Fibroblast of skin of right biceps (primary cell): ENCODE data around the gene PHC3.

Experiments used
- DNase-seq: peaks from one replicate; pipeline ENCODE4 v3.0.0-alpha.2; 2013

Gene PHC3

DNA sequence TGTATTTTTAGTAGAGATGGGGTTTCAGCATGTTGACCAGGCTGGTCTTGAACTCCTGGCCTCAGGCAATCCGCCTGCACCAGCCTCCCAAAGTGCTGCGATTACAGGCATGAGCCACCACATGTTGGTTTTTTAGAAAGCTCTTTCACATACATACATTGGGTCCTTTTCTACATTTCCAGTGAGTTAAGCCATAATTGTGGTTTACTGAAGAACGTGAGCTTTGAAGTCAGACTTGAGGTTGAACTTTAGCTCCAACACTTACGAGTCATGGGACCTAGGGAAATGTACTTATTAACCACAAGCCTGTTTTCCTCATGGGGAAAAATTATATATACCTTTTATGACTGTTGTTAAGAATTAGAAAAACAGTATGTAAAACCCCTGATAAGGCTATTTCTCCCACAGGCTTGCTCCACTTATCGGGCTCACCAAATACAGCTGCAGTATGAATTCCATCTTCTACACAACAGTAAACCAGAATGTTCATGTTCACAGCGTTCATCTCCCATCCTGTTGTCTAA lies 104.8 kb downstream of the PHC3 start:
- DNase-seq, result peak; percentile 79

DNA sequence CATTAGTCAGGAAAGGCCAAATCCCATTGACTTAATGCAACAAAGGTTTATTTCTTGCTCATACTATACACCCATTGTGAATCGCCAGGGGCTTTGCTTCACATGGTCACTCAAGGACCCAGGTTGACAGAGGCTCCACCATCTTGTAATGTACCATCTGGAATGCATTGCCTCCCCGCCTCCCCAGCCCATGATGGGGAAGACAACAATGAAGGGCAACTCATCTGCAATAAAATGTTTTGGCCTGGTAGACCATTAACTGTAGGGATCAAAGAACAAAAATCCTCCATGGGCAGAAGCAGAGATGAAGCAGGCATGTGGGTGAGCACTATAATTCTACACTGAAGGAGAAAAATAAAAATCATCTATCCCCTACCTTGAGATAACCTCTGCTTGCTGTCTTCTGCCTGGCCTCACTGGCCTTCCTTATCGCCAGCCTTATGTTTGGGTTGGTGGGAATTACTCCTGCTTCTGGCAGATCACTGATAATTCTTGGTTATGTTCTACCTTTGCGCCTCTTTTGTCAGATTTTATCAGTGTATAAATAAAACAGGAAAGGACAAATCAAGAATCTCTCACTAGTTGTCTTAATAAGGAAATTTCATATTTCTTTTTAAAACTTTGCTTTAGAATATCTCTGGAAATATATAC lies 106.0 kb downstream of the PHC3 start:
- no peak for DNase-seq

DNA sequence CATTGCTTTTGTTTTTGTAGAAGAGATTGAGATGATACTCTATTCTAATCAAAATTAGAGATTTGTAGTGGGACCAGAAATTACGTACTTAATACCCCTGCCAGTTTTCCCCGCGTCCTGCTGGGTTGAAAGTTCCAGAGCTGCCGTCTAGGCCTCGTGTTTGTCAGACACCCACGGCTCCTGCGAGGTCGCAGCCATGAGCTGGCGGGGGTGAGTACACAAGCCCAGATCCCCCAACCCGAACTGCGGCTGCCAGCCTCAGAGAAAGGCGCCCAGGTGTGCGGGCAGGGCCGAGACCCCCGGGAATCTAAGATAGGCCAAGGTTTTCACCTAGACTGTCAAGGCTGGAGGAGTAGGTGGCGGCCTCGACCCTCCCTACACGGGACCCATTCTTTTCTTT lies 117.4 kb downstream of the PHC3 start:
- no peak for DNase-seq

DNA sequence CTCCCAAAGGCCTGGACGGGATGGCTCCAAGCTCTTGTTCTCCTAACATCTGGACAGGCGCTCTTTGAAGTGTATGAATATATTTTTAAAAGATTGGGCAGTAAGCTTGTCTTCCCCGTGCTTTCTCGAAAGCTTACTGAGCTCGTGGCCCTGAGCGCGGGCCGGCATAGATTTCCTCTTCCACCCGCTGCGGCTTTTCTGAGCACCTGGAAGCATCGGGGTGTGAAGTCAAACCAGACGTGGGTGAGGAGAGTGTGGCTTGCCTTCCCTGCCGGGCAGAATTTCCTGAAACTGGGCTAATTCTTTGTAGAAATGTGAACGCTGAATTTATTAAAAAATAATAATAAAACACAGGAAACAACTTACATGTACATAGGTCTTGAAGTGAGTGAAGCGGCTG lies 117.8 kb downstream of the PHC3 start:
- DNase-seq, result no peak

DNA sequence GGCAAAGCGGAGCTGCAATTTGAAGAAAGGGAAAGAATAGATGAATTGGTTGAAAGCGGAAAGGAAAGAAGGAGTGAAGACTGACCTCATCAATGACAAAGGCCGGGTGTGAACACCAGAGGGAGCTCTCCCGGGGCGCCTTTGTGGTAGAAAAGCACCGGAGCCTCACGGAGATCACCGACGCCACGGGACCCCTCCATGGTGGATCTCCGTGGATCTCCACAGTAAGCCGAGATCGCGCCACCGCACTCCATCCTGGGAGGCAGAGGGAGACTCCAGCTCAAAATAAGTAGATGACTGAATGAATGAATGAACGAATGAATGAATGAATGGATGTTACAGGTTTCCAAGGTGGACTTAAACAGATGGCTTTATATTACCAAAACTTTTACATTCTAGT lies 118.8 kb downstream of the PHC3 start:
- DNase-seq, result no peak

DNA sequence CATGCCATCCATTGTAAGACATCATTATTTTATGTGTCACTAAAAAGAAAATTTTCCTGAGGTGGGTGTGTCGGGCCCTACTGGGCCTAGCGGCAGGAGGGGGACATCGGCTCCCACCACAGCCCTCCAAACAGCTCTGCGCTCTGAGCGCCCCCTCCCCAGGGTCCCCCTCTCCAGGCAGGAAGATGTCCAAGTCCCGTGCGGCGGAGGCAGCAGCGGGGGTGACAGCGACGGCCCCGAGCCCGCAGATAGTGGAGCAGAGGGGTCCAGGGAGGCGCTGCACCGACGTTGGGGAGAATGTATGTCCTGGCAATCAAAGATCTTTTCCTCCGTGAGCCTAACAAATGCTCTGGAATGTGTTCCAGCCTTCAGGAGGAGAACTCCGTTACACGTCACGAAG lies 119.5 kb downstream of the PHC3 start:
- no peak for DNase-seq

DNA sequence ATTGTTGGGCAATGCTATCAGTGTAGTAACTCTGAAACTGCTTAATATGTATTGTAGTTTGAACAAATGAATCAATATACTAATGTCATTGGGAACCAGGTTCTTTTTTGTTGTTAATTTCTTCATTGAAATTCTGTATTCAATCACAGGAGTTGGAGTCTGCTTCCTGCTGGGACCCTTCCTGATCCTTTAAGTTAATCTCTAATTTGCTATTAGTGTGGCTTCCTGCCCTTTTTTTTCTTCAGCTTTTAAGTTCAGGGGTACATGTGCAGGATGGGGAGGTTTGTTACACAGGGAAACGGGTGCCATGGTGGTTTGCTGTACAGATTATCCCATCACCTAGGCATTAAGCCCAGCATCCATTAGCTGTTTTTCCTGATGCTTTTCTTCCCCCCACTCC lies 122.1 kb downstream of the PHC3 start:
- no peak for DNase-seq

DNA sequence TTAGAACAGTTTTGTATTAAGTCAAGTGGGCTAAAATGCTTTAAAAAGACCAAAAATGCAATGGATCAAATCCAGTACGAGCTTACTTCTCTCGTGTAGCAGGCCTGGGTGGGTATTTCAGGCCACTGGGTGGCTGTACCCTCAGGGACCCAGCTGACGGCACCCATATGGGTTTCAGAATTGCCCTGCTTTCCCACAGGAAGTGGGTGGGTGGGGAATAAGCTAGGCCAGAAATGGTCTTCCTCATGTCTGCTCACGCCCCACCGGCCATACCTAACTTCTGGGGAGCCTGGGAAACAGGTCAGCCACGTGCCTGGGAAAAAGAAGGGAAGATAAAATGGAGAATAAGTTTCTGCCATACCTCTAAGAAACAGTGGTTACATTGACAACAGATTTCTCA lies 123.4 kb downstream of the PHC3 start:
- no peak for DNase-seq

DNA sequence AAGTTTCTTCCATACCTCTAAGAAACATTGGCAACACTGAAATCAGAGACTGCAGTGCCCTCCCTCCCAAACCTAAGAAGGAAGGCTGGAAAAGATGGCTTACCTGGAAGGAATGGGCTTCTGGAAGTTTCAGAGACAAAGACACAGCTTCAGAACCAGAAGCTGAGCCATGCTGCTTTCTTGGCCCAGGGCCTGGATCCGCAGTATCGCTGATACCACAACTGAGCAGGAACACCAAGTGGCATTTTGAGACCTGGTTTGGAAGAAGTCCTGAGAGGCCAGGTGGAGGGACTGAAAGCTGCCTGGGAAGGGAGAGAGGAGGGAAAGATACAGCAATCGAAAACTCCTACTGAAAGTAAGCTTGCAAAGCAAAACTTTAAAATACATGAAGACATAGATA lies 124.0 kb downstream of the PHC3 start:
- DNase-seq, result no peak

DNA sequence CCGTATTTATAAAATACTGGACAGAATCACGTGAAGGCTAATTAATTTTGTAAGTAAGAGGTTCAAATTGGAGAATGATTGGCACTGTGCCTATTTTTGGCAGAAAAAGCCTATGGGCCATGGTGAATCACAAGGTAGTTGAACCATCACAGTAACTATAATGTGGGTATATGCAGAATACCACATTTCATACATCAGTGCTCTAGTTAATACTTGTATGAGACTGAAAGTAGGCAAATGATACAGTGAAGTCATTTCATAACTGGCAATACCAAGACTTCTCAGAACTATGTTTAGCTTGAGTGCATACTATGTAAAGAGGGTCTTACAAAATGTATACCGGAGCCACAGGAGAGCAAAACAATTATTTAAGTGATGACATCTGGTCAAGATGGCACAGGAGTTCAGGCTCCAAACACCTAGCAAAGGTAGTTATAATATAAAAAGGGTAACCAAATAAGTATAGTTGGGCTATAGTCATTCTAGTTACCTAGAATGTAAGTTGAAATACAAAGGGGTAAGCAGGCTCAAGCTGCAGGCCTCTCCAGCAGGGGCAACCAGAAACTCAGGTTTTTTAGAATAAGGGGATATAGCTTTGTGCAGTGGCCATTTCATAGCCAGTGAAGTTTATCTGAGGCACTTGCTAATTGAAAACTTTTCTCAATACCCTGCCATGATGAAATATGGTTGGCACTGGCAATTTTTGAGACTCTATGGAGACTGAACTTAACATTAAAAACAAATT lies 124.7 kb downstream of the PHC3 start:
- DNase-seq, result no peak

DNA sequence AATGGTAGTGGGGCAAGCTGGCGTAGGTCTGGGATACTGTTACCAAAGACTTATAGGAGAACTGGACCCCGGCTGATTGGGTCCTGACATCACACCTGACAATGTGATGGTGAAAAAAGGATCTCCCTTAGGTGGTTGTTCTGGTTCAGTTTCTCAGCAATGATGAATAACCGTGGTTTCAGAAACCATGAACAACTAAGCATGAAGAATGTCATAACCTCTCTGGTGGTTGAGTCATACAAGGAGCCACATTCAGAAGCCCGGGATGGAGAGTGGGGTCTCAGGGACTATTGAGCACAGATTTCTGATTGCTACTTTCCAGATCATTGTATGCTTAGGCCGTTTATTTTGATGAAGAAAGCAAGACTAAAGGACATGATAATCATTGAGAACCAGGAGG lies 126.3 kb downstream of the PHC3 start:
- DNase-seq, result peak; percentile 57

DNA sequence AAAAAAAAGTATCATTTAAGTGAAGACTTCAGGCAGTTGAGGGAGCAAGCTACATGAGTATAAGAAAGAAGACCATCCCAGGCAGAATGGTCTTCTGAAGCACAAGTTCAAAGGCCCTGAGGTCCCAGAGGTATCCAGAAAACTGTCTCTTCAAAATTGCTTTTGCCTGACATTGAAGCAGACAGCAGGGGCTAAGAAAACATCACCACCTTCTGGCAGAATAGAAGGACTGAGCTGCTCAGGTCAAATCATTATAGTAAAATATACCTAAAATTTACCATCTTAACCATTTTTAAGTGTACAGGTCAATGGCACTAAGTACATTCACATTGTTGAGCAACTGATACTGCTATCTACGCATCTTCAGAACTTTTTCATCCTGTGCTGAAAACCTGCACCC lies 127.3 kb downstream of the PHC3 start:
- no peak for DNase-seq

DNA sequence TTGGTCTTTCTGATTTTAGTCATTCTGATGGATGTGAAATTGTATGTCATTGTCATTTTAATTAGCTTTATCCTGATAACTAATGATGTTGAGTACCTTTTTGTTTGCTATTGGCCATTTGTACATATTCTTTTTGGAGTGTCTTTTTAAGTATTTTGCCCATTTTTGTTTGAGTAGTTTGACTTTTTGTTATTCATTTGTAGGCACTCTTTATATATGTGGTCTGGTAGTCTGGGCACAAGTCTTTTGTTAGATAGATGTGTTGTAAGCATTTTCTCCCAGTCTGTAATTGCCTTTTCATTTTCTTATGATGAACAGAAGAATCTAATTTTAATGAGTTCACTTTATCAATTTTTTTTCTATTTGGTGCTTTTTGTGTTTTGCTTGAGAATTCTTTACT lies 129.1 kb downstream of the PHC3 start:
- DNase-seq, result no peak

DNA sequence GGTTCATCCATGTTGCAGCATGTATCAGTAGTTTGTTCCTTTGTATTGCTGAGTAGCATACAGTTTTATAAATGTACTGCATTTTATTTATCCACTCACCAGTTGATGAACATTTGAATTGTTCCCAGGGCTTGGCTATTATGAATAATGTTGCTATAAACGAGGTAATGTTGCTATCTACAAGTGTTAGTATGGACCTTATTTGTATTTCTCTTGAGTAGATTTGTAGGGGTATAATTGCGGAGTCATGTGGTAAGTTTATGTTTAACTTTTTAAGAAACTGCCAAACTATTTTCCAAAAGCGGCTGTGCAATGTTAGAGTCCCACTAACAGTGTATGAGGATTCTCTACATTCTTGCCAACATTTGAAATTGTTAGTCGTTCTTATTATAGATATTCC lies 130.8 kb downstream of the PHC3 start:
- no peak for DNase-seq

DNA sequence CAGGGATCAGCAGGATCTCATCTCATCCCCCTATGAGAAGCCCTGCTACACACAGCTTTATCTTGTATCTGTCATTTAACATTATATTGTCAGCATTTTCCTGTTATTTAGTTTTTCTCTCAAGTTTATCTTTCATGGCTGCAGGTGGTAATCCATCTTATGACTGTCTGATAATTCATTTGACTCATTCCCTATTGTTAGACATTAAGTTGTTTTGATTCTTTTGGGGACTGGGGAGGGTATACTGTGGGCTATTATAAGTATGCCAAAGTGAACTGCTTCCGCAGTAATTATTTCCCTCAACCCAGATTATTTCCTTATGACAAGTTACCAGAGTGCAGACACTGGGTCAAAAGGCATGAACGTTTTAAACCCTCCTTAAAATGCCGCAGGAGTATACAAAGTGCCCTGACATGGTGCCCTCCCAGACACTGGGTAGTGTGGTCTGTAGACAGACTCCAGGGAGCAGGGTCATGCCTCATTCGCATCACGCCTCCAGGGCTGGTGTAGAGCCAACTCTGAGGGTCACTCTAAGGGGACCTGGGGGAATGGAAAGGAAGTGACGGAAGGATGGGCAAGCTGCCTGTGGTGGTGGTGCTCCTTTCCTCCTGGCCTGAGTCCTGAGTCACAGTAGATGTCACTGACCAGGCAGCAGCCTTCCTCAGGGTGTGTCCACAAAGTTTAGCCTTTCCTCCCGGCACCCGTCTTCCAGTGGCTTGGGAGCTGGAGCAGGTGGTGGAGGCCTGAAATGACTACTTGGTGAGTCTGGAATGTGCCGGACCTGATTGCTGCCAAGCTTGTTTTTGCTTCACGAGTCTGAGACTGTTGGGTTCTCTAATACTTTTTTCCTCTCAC lies 132.2 kb downstream of the PHC3 start:
- peak; percentile 7 for DNase-seq

DNA sequence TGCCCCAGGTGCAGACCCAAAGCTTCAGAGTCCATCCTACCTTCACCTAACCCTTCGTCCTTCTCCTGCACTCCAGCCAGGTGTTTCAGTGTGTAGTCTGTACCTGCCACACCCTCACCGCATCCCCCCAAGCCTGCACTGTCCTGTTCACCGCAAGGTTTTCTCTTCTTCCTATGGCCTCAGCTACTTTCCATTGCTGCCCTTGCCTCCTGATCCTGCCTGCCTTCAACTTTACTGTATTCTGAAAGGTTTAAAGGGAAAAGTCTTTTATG lies 134.5 kb downstream of the PHC3 start:
- no peak for DNase-seq

DNA sequence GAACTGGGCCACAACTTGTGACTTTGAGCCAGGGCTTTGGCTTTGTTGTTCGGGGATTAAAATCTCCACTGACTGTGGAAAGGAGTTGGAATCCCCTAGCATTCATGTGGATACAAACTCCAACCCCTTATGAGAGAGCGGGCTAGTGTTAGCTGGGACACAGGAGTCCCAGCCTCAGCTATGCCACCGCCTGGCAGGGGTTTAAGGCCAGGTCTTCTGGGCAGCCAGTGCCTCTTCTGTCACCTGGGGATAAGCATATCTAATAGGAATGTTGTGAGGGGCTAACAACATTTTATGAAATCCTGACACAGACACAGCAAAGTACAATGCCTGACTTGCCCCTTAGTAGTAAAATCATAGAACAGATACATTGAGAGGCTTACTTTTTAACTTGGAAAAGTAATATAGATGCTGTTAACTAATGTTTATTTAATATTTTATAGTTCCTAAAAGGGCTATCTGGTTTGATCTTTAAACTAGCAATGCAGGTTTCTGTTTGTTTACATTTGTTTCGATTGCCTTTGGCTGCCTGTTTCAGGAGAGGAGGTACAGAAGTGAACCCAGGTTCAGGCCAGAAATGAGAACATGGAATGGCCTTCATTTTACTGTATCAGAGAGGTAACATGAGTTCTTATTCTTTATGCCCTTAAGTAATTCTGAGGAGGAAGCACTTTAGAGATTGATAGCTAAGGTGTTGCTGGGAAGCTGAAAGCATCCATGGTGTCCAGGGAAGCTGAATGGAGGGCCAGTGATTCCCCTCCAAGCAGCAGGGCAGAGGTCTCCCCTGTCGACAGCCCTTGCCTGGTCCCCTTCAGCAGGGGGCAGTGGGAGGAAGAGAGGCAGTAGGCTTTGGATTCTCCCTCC lies 135.0 kb downstream of the PHC3 start:
- no peak for DNase-seq

DNA sequence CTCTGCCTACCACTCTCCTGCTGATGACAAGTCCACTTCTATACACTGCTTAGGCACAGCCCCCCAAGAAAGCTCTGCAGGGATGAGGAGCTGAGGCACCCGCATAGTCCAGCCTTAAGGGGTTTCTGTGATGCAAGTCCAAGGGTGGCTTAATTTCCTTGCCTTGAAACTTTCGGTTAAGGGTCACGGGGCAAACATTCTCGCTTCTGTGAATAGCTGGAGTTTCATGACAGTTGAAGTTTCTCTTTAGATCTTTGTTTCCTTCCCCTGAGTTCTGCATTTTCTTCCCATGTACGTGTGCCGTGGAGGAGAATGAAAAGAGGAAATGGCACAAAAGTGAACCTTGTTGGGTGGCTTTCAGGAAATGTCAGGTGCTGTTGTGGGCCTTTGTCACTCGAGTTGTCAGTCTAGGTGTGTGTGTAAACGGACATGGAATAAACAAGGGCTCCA lies 136.7 kb downstream of the PHC3 start:
- DNase-seq, result no peak

DNA sequence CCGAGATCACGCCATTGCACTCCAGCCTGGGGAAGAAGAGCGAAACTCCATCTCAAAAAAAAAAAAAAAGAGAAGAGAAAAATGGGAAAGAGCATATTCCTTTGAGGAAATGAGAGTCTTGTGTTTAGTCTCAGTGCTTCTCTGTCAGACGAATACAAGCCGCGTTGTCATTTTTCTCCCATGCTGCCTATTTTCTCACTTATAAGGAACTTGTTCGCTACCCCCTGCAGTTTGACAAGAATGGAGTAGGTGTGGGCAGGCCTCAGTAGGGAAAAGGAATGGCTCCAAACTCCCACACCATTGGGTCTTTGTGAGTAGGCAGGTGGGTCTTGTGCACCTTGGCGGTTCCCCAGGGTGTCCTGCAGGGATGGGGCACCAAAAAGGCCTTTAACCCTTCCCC lies 137.3 kb downstream of the PHC3 start:
- DNase-seq, result no peak

DNA sequence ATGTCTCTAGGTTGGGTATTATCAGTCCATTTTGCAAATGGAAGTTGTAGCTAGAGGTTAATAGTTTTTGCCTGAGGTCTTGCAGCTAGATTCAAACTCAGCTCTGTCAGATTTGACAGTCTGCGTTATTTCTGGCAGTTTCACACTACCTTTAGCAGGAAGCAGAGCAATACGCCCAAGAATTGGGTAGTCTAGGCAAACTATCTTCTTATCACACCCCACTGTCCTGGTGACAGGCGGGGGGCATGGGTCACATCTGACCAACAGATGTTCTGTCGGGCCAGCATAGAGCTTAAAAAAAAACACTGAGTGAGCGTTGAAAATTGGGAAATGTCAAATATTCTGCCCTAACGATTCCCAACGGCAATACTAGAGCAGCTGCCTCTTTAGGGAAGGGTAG lies 138.0 kb downstream of the PHC3 start:
- DNase-seq, result no peak

DNA sequence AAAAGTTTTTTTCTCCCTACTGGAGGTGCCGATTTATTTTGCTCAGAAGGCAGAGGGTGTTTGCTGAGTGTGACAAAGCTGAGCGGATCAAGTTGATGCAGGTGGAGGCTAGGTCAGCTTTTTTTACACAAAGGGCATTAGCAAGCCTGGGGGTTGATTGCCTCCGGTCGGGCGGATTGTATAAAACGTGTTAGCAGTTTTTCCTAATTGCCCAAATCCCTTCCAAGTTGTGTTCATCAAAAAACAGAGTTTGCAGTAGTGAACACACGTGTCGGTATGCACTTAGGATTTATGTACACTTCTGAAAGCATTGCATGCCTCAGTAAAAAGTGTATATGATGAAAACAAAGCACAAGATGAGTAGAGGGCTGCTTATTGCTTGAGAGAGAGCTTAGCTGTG lies 141.1 kb downstream of the PHC3 start:
- no peak for DNase-seq

DNA sequence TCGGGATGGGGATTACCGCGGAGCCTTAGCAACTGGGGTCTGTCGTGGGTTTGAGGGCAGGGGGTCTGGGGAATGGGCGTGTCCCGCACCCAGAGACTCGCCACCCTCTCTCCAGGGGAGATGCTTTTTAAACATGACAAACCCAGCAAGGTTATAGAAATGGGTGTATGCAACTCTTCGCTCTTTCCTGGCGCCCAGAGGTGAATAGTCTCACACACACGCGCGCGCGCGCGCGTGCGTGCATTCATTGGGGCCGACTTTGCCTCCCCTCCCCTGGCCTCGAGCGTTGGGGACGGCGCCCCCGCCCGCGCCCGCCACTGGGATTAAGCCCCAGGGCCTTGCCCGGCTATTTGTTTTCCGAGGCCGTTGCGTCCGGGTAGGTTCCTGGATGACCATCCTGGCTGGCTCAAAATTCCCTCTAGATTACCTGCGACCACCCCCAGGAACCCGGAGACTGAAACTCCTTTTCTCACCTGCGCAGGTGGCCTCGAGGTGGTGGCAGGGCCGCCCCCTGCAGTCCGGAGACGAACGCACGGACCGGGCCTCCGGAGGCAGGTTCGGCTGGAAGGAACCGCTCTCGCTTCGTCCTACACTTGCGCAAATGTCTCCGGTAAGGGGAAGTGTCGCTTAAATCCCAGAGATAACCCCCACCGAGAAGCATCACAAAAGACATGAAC lies 143.0 kb downstream of the PHC3 start:
- no peak for DNase-seq
